PC-3 (cell line): ENCODE measurements around the gene GSC2. TPM values are rescaled to one million over a fixed set of nuclear protein-coding genes. Genes with fewer than 3 reads are reported as not detected.

Experiments
- ATAC-seq: fragments of 200-7000 bp; cut with Tn5 transposase; 2 replicates; pipeline ENCODE4 v1.9.1; 2020; ENCODE audit warnings: mild to moderate bottlenecking, moderate library complexity
- BruUV-seq: library from RNA; stranded (reverse); fragments of 400-500 nt; replicated peaks from 2 replicates; lab custom pipeline; 2021; lab: Mats Ljungman, UMichigan
- CTCF ChIA-PET: fragments of 300-600 bp; sonication (Branson Sonifier 250); formaldehyde crosslinking; loops from one replicate; lab custom pipeline; 2022; ENCODE audit warnings: antibody characterized with exemption; lab: Charles Lee
- POLR2A ChIA-PET: fragments of 300-600 bp; sonication (Branson Sonifier 250); formaldehyde crosslinking; loops from one replicate; lab custom pipeline; 2022; ENCODE audit warnings: antibody characterized with exemption; ENCODE audit not compliant: unreplicated experiment; lab: Charles Lee
- DNase-seq: peaks from one replicate; pipeline ENCODE4 v3.0.0-alpha.2; 2015
- H2AFZ ChIP-seq: fragments of 300-600 bp; sonication (generic); 2 replicates; pipeline ENCODE4 v1.6.0; 2016; ENCODE audit warnings: antibody characterized with exemption, low read length
- H3F3A ChIP-seq: fragments of 300-600 bp; sonication (generic); one replicate; pipeline ENCODE4 v1.6.0; 2017; ENCODE audit warnings: antibody characterized with exemption, low read length, control low read depth, mild to moderate bottlenecking; ENCODE audit not compliant: unreplicated experiment
- H3K27ac ChIP-seq: fragments of 300-600 bp; sonication (generic); 2 replicates; pipeline ENCODE4 v1.5.1; 2016; ENCODE audit warnings: mild to moderate bottlenecking, low read length
- H3K27me3 ChIP-seq: fragments of 300-600 bp; sonication (generic); 2 replicates; pipeline ENCODE4 v1.6.1; 2016; ENCODE audit warnings: low read length, mixed read lengths
- H3K36me3 ChIP-seq: fragments of 300-600 bp; sonication (generic); 2 replicates; pipeline ENCODE4 v1.6.1; 2016; ENCODE audit warnings: low read depth, mixed run types, low read length, mixed read lengths
- H3K4me1 ChIP-seq: fragments of 300-600 bp; sonication (generic); 2 replicates; pipeline ENCODE4 v1.5.1; 2016; ENCODE audit warnings: low read length; ENCODE audit not compliant: insufficient read depth
- H3K4me2 ChIP-seq: fragments of 300-600 bp; sonication (generic); 2 replicates; pipeline ENCODE4 v1.6.0; 2016; ENCODE audit warnings: low read length
- H3K4me3 ChIP-seq: fragments of 300-600 bp; sonication (generic); 2 replicates; pipeline ENCODE4 v1.5.1; 2016; ENCODE audit warnings: mild to moderate bottlenecking, low read length, mixed read lengths
- H3K79me2 ChIP-seq: fragments of 300-600 bp; sonication (generic); 2 replicates; pipeline ENCODE4 v1.6.1; 2017; ENCODE audit warnings: low read length, mixed read lengths
- H3K9ac ChIP-seq: fragments of 300-600 bp; sonication (generic); 2 replicates; pipeline ENCODE4 v1.6.0; 2016; ENCODE audit warnings: mild to moderate bottlenecking, low read length
- H3K9me2 ChIP-seq: fragments of 300-600 bp; sonication (generic); replicated peaks from 2 replicates; pipeline ENCODE4 v1.6.1; 2016; ENCODE audit warnings: mixed run types, low read length, mixed read lengths
- H3K9me3 ChIP-seq: fragments of 300-600 bp; sonication (generic); 2 replicates; pipeline ENCODE4 v1.6.1; 2016; ENCODE audit warnings: low read length, mixed read lengths
- H4K20me1 ChIP-seq: fragments of 300-600 bp; sonication (generic); 2 replicates; pipeline ENCODE4 v1.6.1; 2016; ENCODE audit warnings: low read length, mixed read lengths
- EZH2 ChIP-seq: fragments of 300-600 bp; sonication (generic); IDR thresholded peaks from one replicate; pipeline ENCODE4 v1.6.1; 2017; ENCODE audit warnings: antibody characterized with exemption, mild to moderate bottlenecking, low read length; ENCODE audit not compliant: unreplicated experiment
- EZH2phosphoT487 ChIP-seq: fragments of 300-600 bp; sonication (generic); IDR thresholded peaks from 2 replicates; pipeline ENCODE4 v1.6.1; 2018; ENCODE audit warnings: mild to moderate bottlenecking, antibody characterized with exemption, low read length, borderline replicate concordance
- intact Hi-C: fragments of 100-400 bp; cut with micrococcal nuclease; formaldehyde crosslinking; loops from 2 replicates; pipeline ENCODE4 v1.9.0; 2023
- total RNA-seq: library from RNA; depleted of rRNA; stranded (reverse); fragments of >200 nt; gene quantifications from 2 replicates; pipeline ENCODE4 v1.2.3, GENCODE V29; 2014
- TF ChIP-seq, protein P1 (sequence below): fragments of 300-600 bp; sonication (generic); conservative IDR thresholded peaks from 2 replicates; pipeline ENCODE4 v1.5.1; 2017; ENCODE audit warnings: antibody characterized with exemption, low read depth, mild to moderate bottlenecking, low read length

GSC2 gene
- total RNA-seq, 1 experiment from 2014 or later, result not detected

DNA sequence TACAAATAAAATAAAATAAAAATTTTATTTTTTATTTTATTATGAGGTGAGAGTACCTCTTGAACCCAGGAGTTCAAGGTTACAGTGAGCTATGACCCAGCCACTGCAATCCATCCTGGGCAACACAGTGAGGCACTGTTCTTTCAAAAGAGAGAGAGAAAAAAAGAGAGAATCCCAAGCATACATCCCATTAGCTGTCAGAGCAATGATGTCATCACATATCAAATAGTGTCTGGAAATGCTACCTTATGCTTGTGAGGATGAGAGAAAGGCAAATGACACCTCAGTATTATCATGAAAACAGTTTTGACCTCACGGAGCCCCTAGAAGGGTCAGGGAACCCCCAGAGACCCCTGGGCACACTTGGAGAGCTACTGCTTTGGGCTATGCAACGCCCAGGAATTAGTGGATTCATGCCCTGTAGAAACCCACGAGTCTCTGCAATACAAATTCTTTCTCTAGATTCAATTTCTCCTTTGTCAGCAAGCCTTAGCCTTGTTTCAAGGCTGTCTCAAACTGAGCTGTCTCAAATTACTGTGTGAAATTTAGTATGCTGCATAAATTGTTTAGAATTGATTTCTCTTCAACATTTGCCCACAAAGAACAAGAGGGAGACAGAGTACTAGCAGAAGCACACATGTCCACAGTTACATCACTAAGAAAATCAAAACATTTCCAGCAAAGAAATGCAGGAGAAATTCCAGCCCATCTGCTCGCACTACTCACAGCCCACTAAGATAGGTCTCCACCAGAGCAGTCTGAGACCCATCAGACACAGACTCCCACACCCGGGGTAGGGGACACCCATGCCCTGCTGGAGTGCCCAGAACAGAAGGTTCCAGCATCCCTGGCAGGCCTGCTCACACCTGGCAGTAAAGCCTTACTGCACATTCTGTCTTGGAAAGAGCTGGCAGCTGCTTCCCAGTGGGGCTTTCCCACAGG lies 45.9 kb downstream of the GSC2 start:
- intact Hi-C loops, result no loop called here
- BruUV-seq, result no TSS peak
- Histone ChIP-seq H3K9me2 (no peaks in the 10 kb centered on the region), H3K27ac (no peak overlapping the region), H3K4me1 (no peaks in the 10 kb centered on the region), H3F3A (no peaks in the 10 kb centered on the region), H3K9me3 (no peaks in the 10 kb centered on the region), H3K9ac (no peak overlapping the region), H3K79me2 (peaks cover 84% of the 10 kb centered on the region), H3K27me3 (no peaks in the 10 kb centered on the region), H3K36me3 (no peaks in the 10 kb centered on the region), H3K4me3 (no peak overlapping the region), H3K4me2 (no peak overlapping the region), H2AFZ (no peak overlapping the region), H4K20me1 (peaks cover 22% of the 10 kb centered on the region; the same call in 1 of the 2 replicates)
- ATAC-seq (no peak), DNase-seq (no peak)
- CTCF ChIA-PET, result interaction anchor here (0.5 kb wide), 1 partner anchor 47 kb away, joined by 3 read pairs; no protein-coding TSS in a partner anchor
- POLR2A ChIA-PET, result no interaction called here
- TF ChIP-seq EZH2phosphoT487 (no peak), EZH2 (no peak)
- TF ChIP-seq, protein P1, sequence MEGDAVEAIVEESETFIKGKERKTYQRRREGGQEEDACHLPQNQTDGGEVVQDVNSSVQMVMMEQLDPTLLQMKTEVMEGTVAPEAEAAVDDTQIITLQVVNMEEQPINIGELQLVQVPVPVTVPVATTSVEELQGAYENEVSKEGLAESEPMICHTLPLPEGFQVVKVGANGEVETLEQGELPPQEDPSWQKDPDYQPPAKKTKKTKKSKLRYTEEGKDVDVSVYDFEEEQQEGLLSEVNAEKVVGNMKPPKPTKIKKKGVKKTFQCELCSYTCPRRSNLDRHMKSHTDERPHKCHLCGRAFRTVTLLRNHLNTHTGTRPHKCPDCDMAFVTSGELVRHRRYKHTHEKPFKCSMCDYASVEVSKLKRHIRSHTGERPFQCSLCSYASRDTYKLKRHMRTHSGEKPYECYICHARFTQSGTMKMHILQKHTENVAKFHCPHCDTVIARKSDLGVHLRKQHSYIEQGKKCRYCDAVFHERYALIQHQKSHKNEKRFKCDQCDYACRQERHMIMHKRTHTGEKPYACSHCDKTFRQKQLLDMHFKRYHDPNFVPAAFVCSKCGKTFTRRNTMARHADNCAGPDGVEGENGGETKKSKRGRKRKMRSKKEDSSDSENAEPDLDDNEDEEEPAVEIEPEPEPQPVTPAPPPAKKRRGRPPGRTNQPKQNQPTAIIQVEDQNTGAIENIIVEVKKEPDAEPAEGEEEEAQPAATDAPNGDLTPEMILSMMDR, result no peak

DNA sequence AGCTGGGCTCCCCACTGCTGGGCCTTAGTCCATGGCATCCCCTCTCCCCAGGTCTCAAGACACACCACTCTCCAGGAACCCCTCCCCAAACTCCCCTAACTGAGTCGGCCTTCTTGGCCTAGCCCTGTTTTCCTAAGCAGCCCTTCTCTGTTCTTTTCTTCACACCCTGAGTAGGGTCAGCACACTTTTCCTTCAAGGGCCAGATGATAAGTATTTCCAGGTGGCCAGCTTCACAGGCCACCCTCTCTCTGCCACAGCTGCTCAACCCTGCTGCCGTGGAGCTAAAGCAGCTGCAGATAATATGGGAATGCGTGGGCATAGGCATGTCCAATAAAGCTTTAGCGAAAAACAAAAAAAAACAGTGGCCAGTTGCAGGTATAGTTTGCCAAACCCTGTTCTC lies 51.9 kb downstream of the GSC2 start:
- H3K27ac ChIP-seq, result no peak overlapping the region
- H4K20me1 ChIP-seq, result no peaks in the 10 kb centered on the region
- no peak overlapping the region for H2AFZ ChIP-seq
- no peaks in the 10 kb centered on the region for H3F3A ChIP-seq
- H3K27me3 ChIP-seq, result no peaks in the 10 kb centered on the region
- no peak overlapping the region for H3K4me2 ChIP-seq
- H3K36me3 ChIP-seq, result no peaks in the 10 kb centered on the region
- BruUV-seq, result no TSS peak
- no peak overlapping the region for H3K4me3 ChIP-seq
- ChIA-PET CTCF (no interaction called here), POLR2A (no interaction called here)
- peaks cover 52% of the 10 kb centered on the region for H3K79me2 ChIP-seq
- no peaks in the 10 kb centered on the region for H3K9me2 ChIP-seq
- intact Hi-C loops, result no loop called here
- TF ChIP-seq EZH2, result no peak
- no peak for TF ChIP-seq EZH2phosphoT487
- TF ChIP-seq, protein P1, result no peak
- no peak overlapping the region for H3K9ac ChIP-seq
- ATAC-seq (no peak), DNase-seq (no peak)
- H3K9me3 ChIP-seq, result no peaks in the 10 kb centered on the region
- no peaks in the 10 kb centered on the region for H3K4me1 ChIP-seq

DNA sequence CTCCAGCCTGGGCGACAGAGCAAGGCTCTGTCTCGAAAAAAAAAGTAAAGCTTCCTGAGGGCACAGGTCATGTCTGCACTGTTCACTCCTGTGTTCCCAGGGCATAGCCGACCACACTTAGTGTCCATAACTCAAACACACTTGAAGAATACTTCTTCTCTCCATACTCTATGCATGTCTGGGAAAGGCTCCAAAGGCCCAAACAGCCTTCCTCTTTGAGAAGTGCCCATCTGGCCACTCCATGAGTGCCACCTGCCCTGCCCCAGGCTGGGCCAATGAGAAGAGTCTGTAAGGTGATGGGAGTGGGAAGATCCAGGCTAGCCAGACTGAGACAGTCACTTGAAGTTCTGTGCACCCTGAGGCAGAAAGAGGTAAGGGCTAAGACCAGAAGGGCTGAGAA lies 52.6 kb downstream of the GSC2 start:
- Histone ChIP-seq H3K36me3 (no peaks in the 10 kb centered on the region), H3K4me3 (no peak overlapping the region), H3K27me3 (no peaks in the 10 kb centered on the region), H2AFZ (no peak overlapping the region), H3K9ac (no peak overlapping the region), H3K4me1 (no peaks in the 10 kb centered on the region), H3K9me3 (no peaks in the 10 kb centered on the region), H4K20me1 (no peaks in the 10 kb centered on the region), H3F3A (no peaks in the 10 kb centered on the region), H3K27ac (no peak overlapping the region), H3K9me2 (no peaks in the 10 kb centered on the region), H3K4me2 (no peak overlapping the region), H3K79me2 (peaks cover 48% of the 10 kb centered on the region)
- ChIA-PET CTCF (no interaction called here), POLR2A (no interaction called here)
- BruUV-seq, result no TSS peak
- DNase-seq (no peak), ATAC-seq (no peak)
- intact Hi-C loops, result no loop called here
- TF ChIP-seq EZH2 (no peak), EZH2phosphoT487 (no peak)
- TF ChIP-seq, protein P1, result no peak
